GM21825 (cell line): ENCODE data around the gene CLASP1.
"Not testable (repeated sequence)": the region's sequence is repeated elsewhere in the genome, so short reads cannot be mapped to it uniquely, and the experiment has no call there.

ENCODE experiments used
- ATAC-seq: cut with Tn5 transposase; IDR thresholded peaks from one replicate; pipeline ENCODE4 v1.9.1; 2021; ENCODE audit warnings: mild to moderate bottlenecking, moderate library complexity; ENCODE audit not compliant: unreplicated experiment

CLASP1 gene

GRCh38 chr2:121625953-121626352 is 23.3 kb downstream of the CLASP1 start:
- no peak for ATAC-seq

- ATAC-seq = peak; percentile 62
These were observed 32.1 kb downstream of the CLASP1 start for GRCh38 chr2:121617042-121617599.

GRCh38 chr2:121613774-121614173 is 35.5 kb downstream of the CLASP1 start:
- no peak for ATAC-seq

- no peak for ATAC-seq
These were observed 36.1 kb downstream of the CLASP1 start for GRCh38 chr2:121613152-121613551.

- ATAC-seq = no peak
These were observed 37.2 kb downstream of the CLASP1 start for GRCh38 chr2:121611730-121612705.

GRCh38 chr2:121611048-121611649 is 38.1 kb downstream of the CLASP1 start:
- not testable (repeated sequence) for ATAC-seq

- not testable (repeated sequence) for ATAC-seq
These were observed 38.8 kb downstream of the CLASP1 start for GRCh38 chr2:121610487-121610874.

GRCh38 chr2:121608967-121609366 is 40.3 kb downstream of the CLASP1 start:
- ATAC-seq = no peak

GRCh38 chr2:121608367-121608766 is 40.9 kb downstream of the CLASP1 start:
- ATAC-seq = no peak

- no peak for ATAC-seq
These were observed 43.2 kb downstream of the CLASP1 start for GRCh38 chr2:121605820-121606733.

GRCh38 chr2:121603185-121603584 is 46.1 kb downstream of the CLASP1 start:
- ATAC-seq = no peak

- ATAC-seq = peak; percentile 40
These were observed 49.2 kb downstream of the CLASP1 start for GRCh38 chr2:121599963-121600651.

GRCh38 chr2:121598087-121598486 is 51.2 kb downstream of the CLASP1 start:
- ATAC-seq = peak; percentile 26

- ATAC-seq = peak; percentile 67
These were observed 52.8 kb downstream of the CLASP1 start for GRCh38 chr2:121596221-121597080.

- no peak for ATAC-seq
These were observed 54.0 kb downstream of the CLASP1 start for GRCh38 chr2:121595012-121595891.

- no peak for ATAC-seq
These were observed 58.1 kb downstream of the CLASP1 start for GRCh38 chr2:121591199-121591598.

- ATAC-seq = no peak
These were observed 60.9 kb downstream of the CLASP1 start for GRCh38 chr2:121588357-121588756.

- no peak for ATAC-seq
These were observed 62.1 kb downstream of the CLASP1 start for GRCh38 chr2:121587131-121587530.
